NCI-H774 (cell line): ENCODE results near the gene TMEM60.
"Not testable (repeated sequence)": the region's sequence is repeated elsewhere in the genome, so short reads cannot be mapped to it uniquely, and the experiment has no call there.

Experiments used
- DNase-seq: peaks from one replicate; lab custom pipeline; 2025; lab: John Stamatoyannopoulos, UW

TMEM60 gene

DNA sequence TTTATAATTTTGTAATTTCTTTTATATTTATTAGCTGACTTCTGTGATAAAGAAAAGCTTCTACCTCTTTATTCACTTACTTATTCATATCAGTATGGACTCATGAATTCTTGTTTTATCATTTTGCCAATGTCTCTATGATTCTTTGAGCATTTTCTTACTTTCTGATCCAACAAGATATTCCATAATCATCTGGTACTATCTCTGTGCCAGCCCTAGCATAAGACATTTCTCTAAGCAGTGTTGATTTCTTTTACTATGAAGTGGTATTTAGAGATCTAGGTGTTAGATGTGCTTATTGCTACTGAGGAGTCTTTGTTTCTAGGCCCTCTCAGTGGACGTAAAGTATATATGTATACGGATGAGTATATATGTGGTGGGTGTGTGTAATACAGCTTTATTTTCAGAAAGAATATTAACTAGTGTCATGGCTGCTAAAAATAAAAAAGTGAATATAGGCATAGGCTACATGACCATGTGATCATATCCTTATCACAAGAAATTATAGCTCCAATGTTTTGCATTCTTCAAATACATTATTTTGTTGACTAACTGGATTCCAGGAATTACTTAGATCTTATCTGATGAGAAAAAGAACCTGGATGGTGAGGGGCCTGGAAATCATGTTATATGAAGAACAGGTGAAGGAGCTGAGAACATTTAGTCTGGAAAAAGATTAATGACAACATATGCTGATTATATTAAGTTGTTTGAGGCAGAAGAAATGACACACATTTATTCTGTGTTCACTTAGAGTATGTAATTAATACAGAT lies 13.5 kb upstream of the TMEM60 start:
- DNase-seq, result no peak

DNA sequence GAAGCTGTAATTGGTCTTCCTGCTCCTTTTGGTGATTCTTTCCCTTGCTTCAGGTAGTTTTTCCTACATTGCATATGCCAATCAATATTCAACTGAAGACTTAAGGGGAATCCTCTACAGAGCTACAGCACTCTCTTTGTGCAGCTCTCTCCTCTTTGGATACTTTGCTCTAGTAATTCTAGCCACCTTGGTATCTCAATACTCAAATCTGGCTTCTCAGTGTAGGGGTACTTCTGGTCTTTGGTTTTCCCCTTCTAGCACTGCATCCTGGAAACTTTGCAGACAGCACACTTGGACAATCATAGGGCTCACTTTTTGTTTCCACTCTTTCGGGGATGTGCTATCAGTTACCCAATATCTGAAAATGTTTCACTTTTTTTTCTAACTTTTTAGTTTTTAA lies 10.3 kb upstream of the TMEM60 start:
- no peak for DNase-seq

DNA sequence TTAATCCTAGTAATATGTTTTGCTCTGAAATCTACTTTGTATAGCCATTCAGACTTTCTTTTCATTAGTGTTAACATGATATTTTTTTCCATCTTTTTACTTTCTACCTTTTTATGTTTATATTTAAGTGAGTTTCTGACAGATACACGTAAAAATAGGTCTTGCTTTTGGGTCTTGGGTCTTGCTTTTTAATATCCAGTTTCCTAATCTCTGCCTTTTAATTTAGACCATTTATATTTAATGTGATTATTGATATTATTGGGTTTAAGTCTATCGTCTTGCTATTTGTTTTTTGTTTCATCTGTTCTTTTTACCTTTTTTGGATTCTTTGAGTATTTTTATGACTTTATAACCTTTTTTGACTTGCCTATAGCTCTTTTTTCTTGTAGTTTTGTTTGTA lies 8.2 kb upstream of the TMEM60 start:
- no peak for DNase-seq

DNA sequence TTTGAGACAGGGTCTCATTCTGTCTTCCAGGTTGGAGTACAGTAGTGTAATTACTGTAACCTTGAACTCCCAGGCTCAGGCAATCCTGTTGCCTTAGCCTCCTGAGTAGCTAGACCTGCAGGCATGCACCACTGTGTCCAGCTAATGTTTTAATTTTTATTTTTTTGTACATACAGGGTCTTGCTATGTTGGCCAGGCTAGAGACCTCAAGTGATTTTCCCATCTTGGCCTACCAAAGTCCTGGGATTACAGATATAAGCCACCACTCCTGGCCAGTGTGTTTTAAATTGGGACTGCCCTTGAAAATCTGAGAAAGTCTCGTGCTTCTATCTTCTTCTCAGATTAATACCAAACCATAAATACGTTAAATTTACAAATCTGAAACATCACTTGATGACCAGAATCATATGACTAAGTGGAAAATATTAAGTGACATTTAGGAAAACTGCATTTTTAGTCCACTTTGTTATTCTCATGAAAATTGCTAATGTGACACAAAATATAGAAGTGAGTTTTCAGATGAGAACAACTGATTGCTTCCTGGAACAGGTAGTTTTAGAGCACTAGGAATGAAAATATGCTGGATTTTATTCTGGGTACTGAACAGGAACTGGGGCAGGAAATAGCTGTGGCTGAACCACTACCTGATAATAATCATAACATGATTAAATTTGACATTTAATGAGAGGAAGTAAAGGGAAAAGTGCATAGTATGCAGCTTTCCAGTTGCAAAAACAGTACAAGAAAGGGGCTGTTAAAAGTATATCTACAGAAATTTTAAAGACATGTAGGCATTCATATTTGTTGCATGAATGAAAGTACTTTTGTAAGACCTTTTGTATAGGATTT lies 4.5 kb upstream of the TMEM60 start:
- no peak for DNase-seq

DNA sequence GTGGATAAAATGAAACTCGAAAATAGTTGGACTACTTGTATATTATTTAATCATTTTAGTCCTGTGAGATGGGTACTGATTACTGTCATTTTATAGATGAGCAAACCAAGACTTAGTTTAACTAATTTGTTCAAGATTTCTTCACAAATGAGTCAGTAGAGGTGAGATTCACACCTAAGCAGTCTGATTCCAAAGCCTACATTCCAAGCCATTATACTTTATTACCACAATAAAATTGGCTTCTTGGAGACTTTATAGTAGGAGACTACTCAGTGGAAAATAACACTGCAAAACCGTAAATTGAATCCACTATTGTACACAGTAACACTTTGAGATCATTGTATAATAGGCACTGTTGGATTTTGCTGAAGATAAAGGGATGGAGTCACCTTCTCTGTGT lies 2.5 kb upstream of the TMEM60 start:
- DNase-seq, result no peak

DNA sequence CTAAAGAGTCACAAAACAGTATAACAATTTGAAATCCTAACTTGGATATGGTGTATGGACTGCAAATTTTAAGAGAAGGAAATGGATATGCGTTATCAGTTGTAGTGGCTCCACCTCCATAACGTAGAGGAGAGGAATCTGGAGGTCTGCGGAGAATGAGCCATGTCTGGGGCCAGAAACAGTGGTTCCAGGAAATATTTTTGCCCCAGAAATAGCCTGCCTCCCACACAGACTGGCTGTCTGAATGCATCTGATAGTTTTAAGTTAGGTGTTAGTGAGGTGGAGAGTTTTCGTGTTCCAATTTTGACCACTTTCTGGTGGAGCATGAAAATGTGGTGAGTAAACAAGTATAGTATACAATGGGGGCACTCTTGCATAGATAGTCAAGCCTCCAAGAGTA lies 1.9 kb upstream of the TMEM60 start:
- DNase-seq, result no peak

DNA sequence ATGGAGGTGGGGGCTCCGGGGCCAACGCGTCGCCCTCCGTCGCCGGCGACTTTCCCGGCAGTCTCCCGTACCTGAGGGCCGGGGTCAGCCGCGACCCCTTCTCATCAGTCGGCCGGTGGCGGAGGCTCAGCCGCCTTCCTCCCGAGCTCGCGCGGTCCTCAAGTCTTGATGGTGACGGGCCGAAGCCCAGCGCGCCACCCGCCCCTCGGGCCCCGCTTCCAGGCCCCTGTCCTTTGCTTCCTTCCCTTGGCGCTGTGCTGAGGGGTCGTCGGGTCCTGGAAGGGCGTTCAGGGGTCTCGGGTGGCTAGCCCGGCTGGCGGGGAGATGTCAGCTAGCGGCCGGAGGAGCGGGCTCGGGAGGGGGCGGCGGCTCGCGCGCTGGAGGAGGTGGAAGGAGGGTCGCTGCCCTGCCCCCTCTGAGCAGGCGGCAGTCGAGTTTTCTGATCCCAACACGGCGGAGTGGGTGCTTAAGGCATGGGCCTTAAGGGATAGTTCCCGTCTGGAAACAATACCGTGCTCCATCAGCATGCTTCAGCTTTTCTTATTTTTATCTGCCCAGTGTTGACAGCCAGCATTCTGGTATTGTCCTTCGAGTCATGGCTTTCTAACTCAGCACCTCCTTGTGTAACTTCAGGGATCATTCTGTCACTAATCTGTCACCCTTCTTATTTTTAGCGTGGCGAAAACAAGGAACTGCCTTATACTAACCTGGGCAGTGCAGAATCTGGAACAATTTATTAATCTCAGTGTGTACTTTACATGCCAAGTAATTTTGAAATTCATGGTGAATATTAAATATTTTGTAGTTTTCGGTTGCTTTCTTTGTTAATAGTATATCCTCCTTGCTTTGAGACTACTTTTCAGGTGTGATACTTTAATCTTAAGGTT lies 1.1 kb upstream of the TMEM60 start:
- DNase-seq, result no peak

DNA sequence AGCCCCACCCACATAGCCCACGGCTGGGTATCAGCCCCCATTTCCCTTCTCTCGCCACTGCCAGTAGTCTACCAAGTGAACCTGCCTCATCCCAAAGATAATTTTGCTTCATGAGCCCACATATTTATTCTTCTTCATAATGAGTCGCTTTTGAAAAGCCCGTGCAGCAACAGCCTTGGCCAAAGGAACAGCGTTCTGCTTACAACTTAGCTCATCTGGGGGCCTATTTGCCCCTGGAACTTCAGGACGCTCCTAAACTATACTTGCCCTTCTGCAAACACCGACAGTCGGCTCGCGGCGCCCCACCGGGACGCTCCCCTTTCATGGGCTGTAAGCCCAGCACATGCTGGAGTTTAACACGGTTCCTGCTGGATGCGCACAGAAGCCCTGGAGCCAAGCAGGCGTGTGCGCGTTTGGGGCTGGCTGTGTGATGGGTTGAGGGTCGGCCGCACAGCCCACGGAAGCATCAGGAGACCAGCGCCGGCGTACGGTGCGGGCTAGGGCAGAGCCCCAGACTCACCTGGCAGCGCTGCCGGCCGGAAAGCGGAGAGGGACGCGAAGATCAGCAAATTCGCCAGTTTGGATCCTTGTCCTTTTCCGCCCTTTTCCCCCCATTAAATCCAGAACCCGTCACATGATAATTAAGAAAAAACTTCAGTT lies 370 bp downstream of the TMEM60 start:
- DNase-seq, result no peak

DNA sequence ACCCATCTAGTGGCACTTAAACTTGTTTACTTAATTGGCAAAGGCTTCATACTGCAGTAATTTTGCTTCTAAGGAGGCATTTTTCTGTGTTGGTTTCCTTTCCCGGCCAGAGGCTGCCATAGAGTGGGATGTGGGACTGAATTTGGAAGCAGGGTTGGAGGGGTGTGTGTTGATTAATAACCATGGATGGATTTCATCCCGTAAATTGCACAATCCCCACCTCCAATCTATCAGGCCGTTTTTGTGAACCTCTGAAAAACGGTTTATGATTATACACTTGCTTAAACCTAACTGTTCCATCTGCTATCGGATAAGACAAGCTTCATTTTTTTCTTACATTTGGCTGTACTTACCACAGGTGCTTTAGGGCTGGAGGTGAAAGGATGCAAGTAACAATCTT lies 1.3 kb downstream of the TMEM60 start:
- no peak for DNase-seq

DNA sequence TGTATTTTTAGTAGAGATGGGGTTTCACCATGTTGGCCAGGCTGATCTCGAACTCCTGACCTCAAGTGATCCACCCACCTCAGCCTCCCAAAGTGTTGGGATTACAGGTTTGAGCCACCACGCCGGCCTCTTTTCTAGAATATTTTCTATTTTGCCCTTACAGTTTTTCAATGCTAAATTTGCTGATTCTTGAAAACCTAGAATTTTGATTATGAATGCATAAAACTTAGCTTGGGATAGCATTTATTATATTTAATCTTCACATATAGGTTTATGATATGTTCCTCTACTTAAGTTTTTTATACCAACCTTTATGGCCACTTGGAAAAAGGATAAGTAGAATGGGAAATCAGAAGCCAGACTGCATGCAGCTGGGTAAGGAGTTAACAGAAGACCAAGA lies 2.1 kb downstream of the TMEM60 start:
- DNase-seq, result no peak

DNA sequence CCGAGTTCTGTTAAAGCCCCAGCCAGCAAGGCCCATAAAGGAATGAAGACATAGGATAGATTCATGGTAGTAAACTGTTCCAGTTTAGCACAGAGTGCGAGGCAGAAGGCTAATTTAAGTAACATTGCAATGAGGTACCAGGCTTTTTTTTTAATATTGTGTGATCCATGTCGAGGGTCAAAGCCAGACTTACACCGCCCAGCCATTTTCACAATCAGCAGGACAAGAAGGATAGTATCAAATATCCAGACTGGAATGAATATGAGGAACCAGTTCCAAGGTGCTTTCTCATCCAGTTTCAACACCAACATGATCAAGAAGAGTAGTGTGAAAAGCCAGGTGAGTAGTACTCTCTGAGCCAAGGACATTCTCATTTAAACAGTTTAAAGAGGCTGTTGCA lies 4.2 kb downstream of the TMEM60 start:
- no peak for DNase-seq

DNA sequence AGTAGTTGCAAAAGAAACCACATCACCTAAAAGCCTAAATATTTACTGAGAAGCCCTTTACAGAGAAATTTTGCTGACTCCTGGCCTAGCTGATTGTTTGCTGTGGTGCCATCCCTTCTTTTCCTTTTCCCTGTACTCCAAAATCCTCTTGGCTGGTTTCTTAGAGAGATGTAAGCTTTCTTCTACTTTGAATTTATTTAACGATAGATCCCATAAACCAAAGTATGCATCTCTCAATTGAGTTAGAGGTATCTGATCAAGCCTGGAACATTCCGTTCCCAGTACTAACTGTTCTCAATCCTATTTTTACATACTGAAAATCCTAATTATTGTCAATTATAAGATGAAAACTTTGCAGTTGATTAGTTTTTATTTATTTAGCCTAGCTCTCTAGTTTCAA lies 6.3 kb downstream of the TMEM60 start:
- DNase-seq, result no peak

DNA sequence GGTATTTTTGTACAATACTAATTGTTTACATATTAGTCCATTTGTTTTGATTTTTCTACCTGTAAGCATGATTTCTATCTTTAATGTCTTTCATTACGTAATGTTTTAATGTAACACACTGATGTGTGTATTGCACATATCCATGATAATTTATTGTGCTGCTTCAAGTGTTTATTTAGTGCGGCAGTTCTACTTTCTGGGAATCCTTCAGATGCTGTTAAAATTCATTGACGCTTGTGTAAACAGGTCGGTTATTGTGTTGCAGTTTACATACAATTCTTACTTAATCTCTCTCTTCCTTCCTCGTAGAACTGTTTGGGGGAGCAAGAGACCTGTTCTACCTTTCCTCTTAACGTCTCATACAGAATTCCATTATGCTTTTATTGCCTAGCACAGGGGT lies 6.9 kb downstream of the TMEM60 start:
- DNase-seq, result peak; percentile 76

DNA sequence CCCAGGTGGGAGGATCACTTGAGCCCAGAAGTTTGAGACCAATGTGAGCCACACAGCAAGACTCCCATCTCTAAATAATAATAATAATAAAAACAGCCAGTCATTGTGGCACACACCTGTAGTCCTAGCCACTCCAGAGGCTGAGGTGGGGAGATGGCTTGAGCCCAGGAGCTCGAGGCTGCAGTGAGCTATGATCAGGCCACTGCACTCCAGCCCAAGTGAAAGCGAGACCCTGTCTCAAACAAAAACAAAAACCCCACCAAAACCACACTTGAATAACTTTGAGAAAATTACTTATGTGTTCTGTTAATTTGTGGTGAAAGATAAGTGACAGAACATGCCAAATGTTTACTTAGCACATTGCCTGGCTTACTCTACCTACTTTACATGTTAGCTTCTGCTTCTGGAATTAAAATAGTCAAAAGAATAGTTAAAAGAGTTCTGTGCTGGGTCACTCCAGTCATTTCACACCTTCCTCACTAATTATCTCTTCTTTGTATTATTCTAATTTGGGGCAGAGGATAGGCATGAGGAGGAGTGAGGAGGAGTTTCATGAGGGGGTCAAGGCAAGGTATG lies 9.8 kb downstream of the TMEM60 start:
- no peak for DNase-seq

DNA sequence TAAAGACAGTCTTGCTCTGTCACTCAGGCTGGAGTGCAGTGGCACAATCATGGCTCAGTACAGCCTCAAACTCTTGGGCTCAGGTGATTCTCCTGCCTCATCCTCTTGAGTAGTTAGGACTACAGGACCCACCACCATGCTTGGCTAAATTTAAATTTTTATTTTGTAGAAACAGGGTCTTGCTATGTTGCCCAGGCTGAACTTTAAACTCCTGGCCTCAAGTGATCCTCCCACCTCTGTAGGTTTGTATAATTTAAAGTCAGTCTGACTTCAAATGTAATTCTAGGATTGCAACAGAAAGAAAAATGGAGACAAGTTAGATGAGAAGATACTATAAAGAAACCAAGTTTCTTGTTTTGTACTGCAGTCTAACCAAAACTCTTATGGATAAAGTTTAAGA lies 11.5 kb downstream of the TMEM60 start:
- no peak for DNase-seq

DNA sequence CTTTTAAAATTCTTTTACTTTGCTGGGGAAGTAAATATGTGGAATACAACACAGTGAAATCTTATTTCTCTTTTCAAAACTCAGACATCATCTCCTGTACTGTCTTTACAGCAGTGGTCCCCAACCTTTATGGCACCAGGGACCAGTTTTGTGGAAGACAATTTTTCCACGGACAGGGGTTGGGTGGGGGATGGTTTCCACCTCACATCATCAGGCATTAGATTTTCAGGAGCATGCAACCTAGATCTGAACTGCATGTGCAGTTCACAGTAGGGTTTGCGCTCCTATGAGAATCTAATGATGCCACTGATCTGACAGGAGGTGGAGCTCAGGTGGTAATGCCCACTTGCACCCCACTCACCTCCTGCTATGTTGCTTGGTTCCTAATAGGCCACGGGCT lies 12.2 kb downstream of the TMEM60 start:
- no peak for DNase-seq

DNA sequence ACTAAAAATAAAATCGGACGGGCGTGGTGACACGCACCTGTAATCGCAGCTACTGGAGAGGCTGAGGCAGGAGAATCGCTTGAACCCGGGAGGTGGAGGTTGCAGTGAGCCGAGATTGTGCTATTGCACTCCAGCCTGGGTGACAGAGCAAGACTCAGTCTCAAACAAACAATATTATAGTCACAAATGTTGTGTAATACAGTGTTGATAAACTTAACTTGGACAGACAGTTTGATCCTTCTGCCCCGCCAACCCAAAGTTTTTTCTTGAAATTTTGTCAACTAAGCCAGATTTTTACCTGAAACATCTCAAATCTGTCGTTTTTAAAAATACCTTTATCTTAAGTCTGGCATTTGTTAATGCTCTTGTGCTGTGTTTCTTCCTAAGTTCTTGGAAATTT lies 13.8 kb downstream of the TMEM60 start:
- not testable (repeated sequence) for DNase-seq

DNA sequence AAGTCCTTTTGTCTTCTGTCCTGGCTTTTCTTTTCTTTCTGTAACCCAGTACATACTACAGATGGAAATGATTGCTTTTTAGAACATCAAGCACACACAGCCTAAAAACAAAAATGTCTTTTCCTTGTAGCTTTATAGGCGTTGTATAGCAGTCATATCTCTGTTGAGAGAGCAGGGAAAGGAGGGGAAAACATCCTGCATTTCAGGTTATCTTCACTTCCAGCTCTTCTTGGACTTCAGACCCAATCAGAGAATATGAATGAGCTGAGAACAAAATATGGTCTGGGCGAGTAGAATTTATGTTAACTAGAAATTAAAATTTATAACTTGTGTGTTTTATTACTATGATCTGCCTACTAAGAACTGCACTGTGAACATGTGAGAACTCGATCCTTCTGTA lies 14.7 kb downstream of the TMEM60 start:
- DNase-seq, result no peak

DNA sequence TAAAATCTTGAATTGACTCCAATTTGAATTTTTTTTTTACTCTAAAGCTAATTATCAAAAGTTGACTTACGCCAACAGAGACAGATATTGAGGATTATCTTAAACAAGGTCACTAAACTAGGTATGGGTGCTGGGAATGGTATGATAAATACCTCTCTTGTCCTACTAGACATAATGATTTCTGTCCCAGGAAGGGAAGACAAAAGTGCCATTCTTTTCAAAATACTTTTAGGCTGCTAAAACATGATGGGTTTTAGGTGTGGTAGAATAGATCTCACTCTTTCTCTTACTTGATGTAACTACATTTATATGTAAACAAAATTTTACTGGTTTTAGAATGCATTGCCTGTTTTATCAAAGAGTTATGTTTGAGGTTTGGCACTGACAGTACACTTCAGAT lies 15.1 kb downstream of the TMEM60 start:
- DNase-seq, result no peak

DNA sequence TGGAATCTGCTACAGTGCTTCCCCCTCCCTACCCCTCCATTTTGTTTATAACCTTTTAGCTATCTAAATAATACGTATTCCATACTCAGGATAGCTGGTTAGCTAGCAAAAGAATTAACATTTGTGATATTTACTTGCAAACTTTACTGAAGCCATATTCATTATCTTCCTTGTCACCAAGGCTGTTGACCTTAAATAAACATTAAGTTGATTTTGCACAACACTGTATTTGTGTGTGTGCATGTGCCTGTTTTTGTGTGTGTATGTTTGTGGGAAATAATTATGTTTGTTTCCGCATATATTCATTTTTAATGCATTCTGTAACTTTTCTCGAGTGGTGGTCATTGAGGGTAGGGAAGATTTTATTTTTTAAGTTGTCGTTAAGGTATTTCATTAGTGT lies 15.9 kb downstream of the TMEM60 start:
- DNase-seq, result no peak

DNA sequence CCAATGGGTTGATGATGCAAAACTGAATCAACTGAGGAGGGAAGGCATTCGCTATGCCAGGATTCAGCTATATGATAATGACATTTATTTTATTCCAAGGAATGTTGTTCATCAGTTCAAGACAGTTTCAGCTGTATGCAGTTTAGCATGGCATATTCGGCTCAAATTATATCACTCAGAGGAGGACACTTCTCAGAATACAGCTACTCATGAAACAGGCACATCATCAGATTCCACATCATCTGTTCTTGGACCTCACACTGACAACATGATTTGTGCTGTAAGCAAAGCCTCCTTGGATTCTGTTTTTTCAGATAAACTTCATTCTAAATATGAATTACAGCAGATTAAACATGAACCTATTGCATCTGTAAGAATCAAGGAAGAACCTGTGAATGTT lies 19.7 kb downstream of the TMEM60 start:
- no peak for DNase-seq

DNA sequence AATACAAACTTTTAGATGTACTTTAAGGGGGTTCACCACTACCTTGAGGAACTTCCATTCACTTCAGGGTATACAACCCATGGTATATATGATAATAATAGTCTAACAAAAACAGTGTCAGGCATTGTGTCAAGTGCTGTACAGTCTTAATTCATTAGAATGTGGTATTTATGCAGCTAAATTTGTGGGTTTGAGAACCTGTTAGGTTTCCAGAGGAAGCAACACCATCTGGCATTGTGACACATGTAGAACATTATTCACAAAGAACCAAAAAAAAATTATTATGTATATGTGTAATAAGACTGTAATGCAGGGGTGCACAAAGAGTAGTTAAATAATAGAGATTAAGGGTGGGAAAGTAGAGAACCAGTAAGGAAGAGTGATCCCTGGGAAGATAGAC lies 26.3 kb downstream of the TMEM60 start:
- no peak for DNase-seq
